ENCODE data around the gene MYL4.

MYL4 gene

GRCh38 chr17:47232465-47232864 is 23.3 kb downstream of the MYL4 start:
- Mint-ChIP-seq H3K4me1 (ENCODE audit: low read depth) (peaks cover 32% of the 10 kb centered on the region), H3K36me3 (ENCODE audit: low read depth) (no peaks in the 10 kb centered on the region), H3K27me3 (peaks cover 9% of the 10 kb centered on the region), H3K27ac (peak overlapping the region; percentile 53), H3K9me3 (peaks cover 11% of the 10 kb centered on the region), H3K4me3 (no peak overlapping the region)
- intact Hi-C loops (cut with micrococcal nuclease), result no loop called here

GRCh38 chr17:47235506-47235905 is 26.4 kb downstream of the MYL4 start:
- Mint-ChIP-seq H3K4me1 (ENCODE audit: low read depth) (peaks cover 23% of the 10 kb centered on the region), H3K9me3 (peaks cover 11% of the 10 kb centered on the region), H3K27ac (no peak overlapping the region), H3K27me3 (peaks cover 4% of the 10 kb centered on the region), H3K4me3 (no peak overlapping the region), H3K36me3 (ENCODE audit: low read depth) (no peaks in the 10 kb centered on the region)
- intact Hi-C loops (cut with micrococcal nuclease), result no loop called here

GRCh38 chr17:47235923-47236322 is 26.8 kb downstream of the MYL4 start:
- no peaks in the 10 kb centered on the region for H3K36me3 Mint-ChIP-seq (ENCODE audit: low read depth)
- no peak overlapping the region for H3K4me3 Mint-ChIP-seq
- peaks cover 11% of the 10 kb centered on the region for H3K9me3 Mint-ChIP-seq
- H3K27me3 Mint-ChIP-seq, result no peaks in the 10 kb centered on the region
- no peak overlapping the region for H3K27ac Mint-ChIP-seq
- H3K4me1 Mint-ChIP-seq (ENCODE audit: low read depth), result peaks cover 23% of the 10 kb centered on the region
- intact Hi-C loops (cut with micrococcal nuclease), result no loop called here

GRCh38 chr17:47237841-47238240 is 28.7 kb downstream of the MYL4 start:
- H3K4me3 Mint-ChIP-seq, result no peak overlapping the region
- peaks cover 11% of the 10 kb centered on the region for H3K9me3 Mint-ChIP-seq
- intact Hi-C loops (cut with micrococcal nuclease), result no loop called here
- no peaks in the 10 kb centered on the region for H3K27me3 Mint-ChIP-seq
- peaks cover 22% of the 10 kb centered on the region for H3K4me1 Mint-ChIP-seq (ENCODE audit: low read depth)
- no peak overlapping the region for H3K27ac Mint-ChIP-seq
- no peaks in the 10 kb centered on the region for H3K36me3 Mint-ChIP-seq (ENCODE audit: low read depth)

- Mint-ChIP-seq H3K9me3 (peaks cover 11% of the 10 kb centered on the region), H3K36me3 (ENCODE audit: low read depth) (no peaks in the 10 kb centered on the region)
- intact Hi-C loops (cut with micrococcal nuclease), result no loop called here
Observed at GRCh38 chr17:47238321-47239010, 29.3 kb downstream of the MYL4 start.

GRCh38 chr17:47239619-47239966 is 30.4 kb downstream of the MYL4 start:
- Mint-ChIP-seq H3K4me3 (no peak overlapping the region), H3K9me3 (peaks cover 11% of the 10 kb centered on the region), H3K27me3 (peaks cover 3% of the 10 kb centered on the region), H3K27ac (peak overlapping the region; percentile 80), H3K4me1 (ENCODE audit: low read depth) (peaks cover 26% of the 10 kb centered on the region), H3K36me3 (ENCODE audit: low read depth) (no peaks in the 10 kb centered on the region)
- intact Hi-C loops (cut with micrococcal nuclease), result no loop called here

More at GRCh38 chr17:47238321-47239010, 29.3 kb downstream of the MYL4 start:
- Mint-ChIP-seq H3K4me3 (no peak overlapping the region), H3K27ac (no peak overlapping the region), H3K4me1 (ENCODE audit: low read depth) (peaks cover 18% of the 10 kb centered on the region), H3K27me3 (no peaks in the 10 kb centered on the region)

- no peak overlapping the region for H3K4me3 Mint-ChIP-seq
- peaks cover 26% of the 10 kb centered on the region for H3K4me1 Mint-ChIP-seq (ENCODE audit: low read depth)
- intact Hi-C loops (cut with micrococcal nuclease), result loop anchor here (5.0 kb wide), 1 partner anchor 57 kb away; no protein-coding TSS in a partner anchor
- H3K27me3 Mint-ChIP-seq, result peaks cover 3% of the 10 kb centered on the region
- H3K36me3 Mint-ChIP-seq (ENCODE audit: low read depth), result no peaks in the 10 kb centered on the region
- H3K9me3 Mint-ChIP-seq, result peaks cover 11% of the 10 kb centered on the region
- peak overlapping the region; percentile 80 for H3K27ac Mint-ChIP-seq
Observed at GRCh38 chr17:47239967-47240651, 31.0 kb downstream of the MYL4 start.

- H3K27ac Mint-ChIP-seq, result peak overlapping the region; percentile 80
- H3K4me3 Mint-ChIP-seq, result no peak overlapping the region
- intact Hi-C loops (cut with micrococcal nuclease), result loop anchor here (5.0 kb wide), 1 partner anchor 56 kb away; no protein-coding TSS in a partner anchor
Observed at GRCh38 chr17:47240806-47241205, 31.7 kb downstream of the MYL4 start.

GRCh38 chr17:47242648-47243047 is 33.5 kb downstream of the MYL4 start:
- Mint-ChIP-seq H3K27me3 (peaks cover 10% of the 10 kb centered on the region), H3K4me3 (no peak overlapping the region), H3K36me3 (ENCODE audit: low read depth) (no peaks in the 10 kb centered on the region), H3K9me3 (no peaks in the 10 kb centered on the region), H3K4me1 (ENCODE audit: low read depth) (peaks cover 26% of the 10 kb centered on the region), H3K27ac (no peak overlapping the region)
- intact Hi-C loops (cut with micrococcal nuclease), result loop anchor here (5.0 kb wide), 1 partner anchor 55 kb away; no protein-coding TSS in a partner anchor

More at GRCh38 chr17:47240806-47241205, 31.7 kb downstream of the MYL4 start:
- peaks cover 5% of the 10 kb centered on the region for H3K27me3 Mint-ChIP-seq
- H3K4me1 Mint-ChIP-seq (ENCODE audit: low read depth), result peaks cover 26% of the 10 kb centered on the region
- peaks cover 11% of the 10 kb centered on the region for H3K9me3 Mint-ChIP-seq
- no peaks in the 10 kb centered on the region for H3K36me3 Mint-ChIP-seq (ENCODE audit: low read depth)

- Mint-ChIP-seq H3K27me3 (peaks cover 13% of the 10 kb centered on the region), H3K4me1 (ENCODE audit: low read depth) (peaks cover 26% of the 10 kb centered on the region), H3K9me3 (no peaks in the 10 kb centered on the region), H3K4me3 (no peak overlapping the region), H3K27ac (no peak overlapping the region), H3K36me3 (ENCODE audit: low read depth) (no peaks in the 10 kb centered on the region)
- intact Hi-C loops (cut with micrococcal nuclease), result loop anchor here (5.0 kb wide), 1 partner anchor 53 kb away; no protein-coding TSS in a partner anchor
Observed at GRCh38 chr17:47243737-47244598, 34.8 kb downstream of the MYL4 start.

- Mint-ChIP-seq H3K9me3 (no peaks in the 10 kb centered on the region), H3K4me1 (ENCODE audit: low read depth) (peaks cover 21% of the 10 kb centered on the region), H3K27ac (no peak overlapping the region), H3K36me3 (ENCODE audit: low read depth) (no peaks in the 10 kb centered on the region), H3K27me3 (peaks cover 15% of the 10 kb centered on the region), H3K4me3 (no peak overlapping the region)
- intact Hi-C loops (cut with micrococcal nuclease), result loop anchor here (5.0 kb wide), 1 partner anchor 53 kb away; no protein-coding TSS in a partner anchor
Observed at GRCh38 chr17:47244697-47245096, 35.5 kb downstream of the MYL4 start.

GRCh38 chr17:47246120-47246519 is 37.0 kb downstream of the MYL4 start:
- Mint-ChIP-seq H3K27me3 (peaks cover 26% of the 10 kb centered on the region), H3K36me3 (ENCODE audit: low read depth) (no peaks in the 10 kb centered on the region), H3K4me1 (ENCODE audit: low read depth) (peaks cover 7% of the 10 kb centered on the region), H3K4me3 (no peak overlapping the region), H3K9me3 (no peaks in the 10 kb centered on the region), H3K27ac (no peak overlapping the region)
- intact Hi-C loops (cut with micrococcal nuclease), result no loop called here

GRCh38 chr17:47250855-47251254 is 41.7 kb downstream of the MYL4 start:
- H3K4me3 Mint-ChIP-seq, result no peak overlapping the region
- H3K9me3 Mint-ChIP-seq, result no peaks in the 10 kb centered on the region
- H3K27me3 Mint-ChIP-seq, result peaks cover 53% of the 10 kb centered on the region
- no peak overlapping the region for H3K27ac Mint-ChIP-seq
- peaks cover 14% of the 10 kb centered on the region for H3K4me1 Mint-ChIP-seq (ENCODE audit: low read depth)
- no peaks in the 10 kb centered on the region for H3K36me3 Mint-ChIP-seq (ENCODE audit: low read depth)
- intact Hi-C loops (cut with micrococcal nuclease), result no loop called here

All from dendritic cell treated with granulocyte-macrophage colony-stimulating factor and Interleukin-4, amounts not matched to agents 40 ng/mL and 50 ng/mL, for 4 days (primary cell).